AG10803 (cell line): ENCODE data around the gene TMOD1.

Experiments
- DNase-seq: peaks from one replicate; pipeline ENCODE4 v3.0.0; 2010; ENCODE audit warnings: low read depth
- H3K4me3 ChIP-seq: 2 replicates; pipeline ENCODE4 v1.5.1; 2011; ENCODE audit warnings: mild to moderate bottlenecking, low read length, control low read depth
- CTCF ChIP-seq: conservative IDR thresholded peaks from 2 replicates; pipeline ENCODE4 v1.5.1; 2011; ENCODE audit warnings: mild to moderate bottlenecking, low read length, control low read depth, inconsistent platforms

TMOD1 gene

GRCh38 chr9:97645720-97646119 is 144.3 kb downstream of the TMOD1 start:
- no peak for DNase-seq
- H3K4me3 ChIP-seq: no peak overlapping the region
- no peak for TF ChIP-seq CTCF

GRCh38 chr9:97647996-97648395 is 146.5 kb downstream of the TMOD1 start:
- no peak for DNase-seq
- TF ChIP-seq CTCF: no peak
- H3K4me3 ChIP-seq: no peak overlapping the region
